ENCODE results near the gene CNFN. TPM values are rescaled to one million over a fixed set of nuclear protein-coding genes. Genes with fewer than 3 reads are reported as not detected.

The CNFN gene
- total RNA-seq, 4 donors from 2014 or later = 2.7 TPM; not detected in 3

DNA sequence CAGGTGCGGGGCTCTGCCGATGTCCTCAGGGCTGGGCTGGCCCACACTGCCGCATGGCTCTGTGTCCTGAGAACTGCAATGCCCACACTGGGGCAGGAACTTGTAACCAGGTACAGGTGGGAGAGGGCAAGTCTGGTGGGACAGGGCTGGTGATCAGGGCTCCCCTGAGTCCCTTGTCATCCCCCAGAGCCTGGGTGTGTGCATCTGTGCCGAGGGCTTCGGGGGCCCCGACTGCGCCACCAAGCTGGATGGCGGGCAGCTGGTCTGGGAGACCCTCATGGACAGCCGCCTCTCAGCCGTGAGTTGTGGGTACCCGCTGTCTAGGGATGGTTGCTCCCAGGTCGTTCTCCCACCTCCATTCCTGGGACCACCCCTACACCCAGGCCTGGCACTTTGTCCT is 34.2 kb downstream of the CNFN start:
- 99% methylated on average over 11 of the region's 12 CpGs; no CpG with 5 or more reads in 1 of the 2 donors for WGBS, 2 donors (ENCODE audit: low coverage in 1 of 2)
- Histone ChIP-seq H3K36me3 (no peaks in the 10 kb centered on the region), H3K9me3 (no peaks in the 10 kb centered on the region), H3K4me3 (no peak overlapping the region), H3K4me1 (no peaks in the 10 kb centered on the region), H3K27ac (no peak overlapping the region), H3K27me3 (no peaks in the 10 kb centered on the region)
- DNase-seq = no peak
- in situ Hi-C loops (cut with MboI; ENCODE audit: low pct_ligation_motif_present in 1 of 4, low pct_unique_long_range_greater_than_20kb in 1 of 4, low sequenced_read_pairs in 3 of 4) (no loop called here), intact Hi-C loops (cut with DNase I; ENCODE audit: low total_unique reads) (no loop called here)
- no peak for TF ChIP-seq EP300 (IDR thresholded peaks at IDR 0.05; ENCODE audit: low read depth)
- TF ChIP-seq, protein P1, sequence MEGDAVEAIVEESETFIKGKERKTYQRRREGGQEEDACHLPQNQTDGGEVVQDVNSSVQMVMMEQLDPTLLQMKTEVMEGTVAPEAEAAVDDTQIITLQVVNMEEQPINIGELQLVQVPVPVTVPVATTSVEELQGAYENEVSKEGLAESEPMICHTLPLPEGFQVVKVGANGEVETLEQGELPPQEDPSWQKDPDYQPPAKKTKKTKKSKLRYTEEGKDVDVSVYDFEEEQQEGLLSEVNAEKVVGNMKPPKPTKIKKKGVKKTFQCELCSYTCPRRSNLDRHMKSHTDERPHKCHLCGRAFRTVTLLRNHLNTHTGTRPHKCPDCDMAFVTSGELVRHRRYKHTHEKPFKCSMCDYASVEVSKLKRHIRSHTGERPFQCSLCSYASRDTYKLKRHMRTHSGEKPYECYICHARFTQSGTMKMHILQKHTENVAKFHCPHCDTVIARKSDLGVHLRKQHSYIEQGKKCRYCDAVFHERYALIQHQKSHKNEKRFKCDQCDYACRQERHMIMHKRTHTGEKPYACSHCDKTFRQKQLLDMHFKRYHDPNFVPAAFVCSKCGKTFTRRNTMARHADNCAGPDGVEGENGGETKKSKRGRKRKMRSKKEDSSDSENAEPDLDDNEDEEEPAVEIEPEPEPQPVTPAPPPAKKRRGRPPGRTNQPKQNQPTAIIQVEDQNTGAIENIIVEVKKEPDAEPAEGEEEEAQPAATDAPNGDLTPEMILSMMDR (IDR thresholded peaks at IDR 0.05) = no peak
- TF ChIP-seq POLR2A (IDR thresholded peaks at IDR 0.05) = no peak

DNA sequence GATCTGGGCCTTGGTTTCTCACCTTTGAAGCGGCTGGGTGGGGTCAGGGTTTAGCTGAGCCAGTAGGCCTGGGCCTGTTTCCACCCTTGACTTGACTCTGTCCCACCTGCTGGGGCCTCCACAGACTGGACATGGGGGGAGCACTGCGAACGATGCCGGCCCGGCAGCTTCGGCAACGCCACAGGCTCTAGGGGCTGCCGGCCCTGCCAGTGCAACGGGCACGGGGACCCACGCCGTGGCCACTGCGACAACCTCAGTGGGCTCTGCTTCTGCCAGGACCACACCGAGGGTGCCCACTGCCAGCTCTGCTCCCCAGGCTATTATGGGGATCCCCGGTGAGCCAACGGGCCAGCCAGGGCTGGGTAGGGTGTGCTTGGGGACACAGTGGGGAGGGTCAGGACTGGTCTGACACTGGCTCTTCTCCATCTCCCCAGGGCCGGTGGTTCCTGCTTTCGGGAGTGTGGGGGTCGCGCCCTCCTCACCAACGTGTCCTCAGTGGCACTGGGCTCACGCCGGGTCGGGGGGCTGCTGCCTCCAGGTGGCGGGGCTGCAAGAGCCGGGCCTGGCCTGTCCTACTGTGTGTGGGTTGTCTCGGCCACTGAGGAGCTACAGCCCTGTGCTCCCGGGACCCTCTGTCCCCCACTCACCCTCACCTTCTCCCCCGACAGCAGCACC is 36.6 kb downstream of the CNFN start:
- no peak for DNase-seq
- intact Hi-C loops (cut with DNase I; ENCODE audit: low total_unique reads) = no loop called here
- 96% methylated on average over 14 of the region's 29 CpGs; no CpG with 5 or more reads in 1 of the 2 donors for WGBS, 2 donors (ENCODE audit: low coverage in 1 of 2)

DNA sequence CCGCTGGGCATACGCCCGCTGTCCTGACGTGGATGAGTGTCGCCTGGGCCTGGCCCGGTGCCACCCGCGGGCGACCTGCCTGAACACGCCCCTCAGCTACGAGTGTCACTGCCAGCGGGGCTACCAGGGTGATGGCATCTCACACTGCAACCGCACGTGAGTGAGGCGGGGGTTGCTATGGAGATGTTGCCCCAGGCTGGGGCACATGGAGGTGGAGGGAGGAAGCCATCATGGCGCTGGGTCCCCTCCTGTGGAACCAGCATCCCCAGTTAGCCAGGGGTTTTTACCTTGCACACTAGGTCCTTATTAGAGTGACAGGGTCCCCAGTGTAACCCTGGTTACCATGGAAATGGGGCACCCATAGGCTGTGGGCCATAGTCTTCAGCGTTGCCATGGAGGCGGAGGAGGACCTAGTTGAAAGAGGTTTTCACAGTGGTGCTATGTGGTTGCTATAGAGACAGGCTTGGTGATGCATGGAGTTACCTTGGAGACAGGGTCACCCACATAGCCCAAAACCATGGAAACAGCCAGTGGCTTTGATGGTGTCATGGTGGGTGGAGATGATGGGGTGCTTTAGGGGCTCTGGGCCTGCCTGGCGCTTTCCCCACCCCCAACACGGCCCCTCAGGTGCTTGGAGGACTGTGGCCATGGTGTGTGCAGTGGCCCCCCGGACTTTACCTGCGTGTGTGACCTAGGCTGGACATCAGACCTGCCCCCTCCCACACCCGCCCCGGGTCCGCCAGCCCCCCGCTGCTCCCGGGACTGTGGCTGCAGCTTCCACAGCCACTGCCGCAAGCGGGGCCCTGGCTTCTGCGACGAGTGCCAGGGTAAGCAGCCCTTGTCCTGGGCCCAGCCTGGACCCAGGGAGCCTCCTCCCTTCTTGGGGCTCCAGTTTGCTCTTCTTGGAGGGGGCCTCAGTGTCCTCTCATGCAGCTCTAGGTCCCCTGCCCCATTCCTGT is 37.5 kb downstream of the CNFN start:
- no peaks in the 10 kb centered on the region for H3K4me1 ChIP-seq
- in situ Hi-C loops (cut with MboI; ENCODE audit: low pct_ligation_motif_present in 1 of 4, low pct_unique_long_range_greater_than_20kb in 1 of 4, low sequenced_read_pairs in 3 of 4) (no loop called here), intact Hi-C loops (cut with DNase I; ENCODE audit: low total_unique reads) (no loop called here)
- DNase-seq = no peak
- H3K4me3 ChIP-seq = no peak overlapping the region
- 91% methylated on average over 29 of the region's 31 CpGs; no CpG with 5 or more reads in 1 of the 2 donors for WGBS, 2 donors (ENCODE audit: low coverage in 1 of 2)
- no peaks in the 10 kb centered on the region for H3K27me3 ChIP-seq
- no peaks in the 10 kb centered on the region for H3K36me3 ChIP-seq
- H3K9me3 ChIP-seq = no peaks in the 10 kb centered on the region
- TF ChIP-seq POLR2AphosphoS5 (IDR thresholded peaks at IDR 0.05) (no peak), POLR2A (IDR thresholded peaks at IDR 0.05) (no peak), EP300 (IDR thresholded peaks at IDR 0.05; ENCODE audit: low read depth) (no peak)
- TF ChIP-seq, protein P1 (IDR thresholded peaks at IDR 0.05) = no peak
- no peak overlapping the region for H3K27ac ChIP-seq

More for the DNA sequence above, 36.6 kb downstream of the CNFN start:
- Histone ChIP-seq H3K4me3 (no peak overlapping the region), H3K27me3 (no peaks in the 10 kb centered on the region), H3K4me1 (no peaks in the 10 kb centered on the region), H3K27ac (no peak overlapping the region), H3K9me3 (no peaks in the 10 kb centered on the region), H3K36me3 (no peaks in the 10 kb centered on the region)
- TF ChIP-seq, protein P1 (IDR thresholded peaks at IDR 0.05) = no peak
- TF ChIP-seq POLR2AphosphoS5 (IDR thresholded peaks at IDR 0.05) (no peak), EP300 (IDR thresholded peaks at IDR 0.05; ENCODE audit: low read depth) (no peak), POLR2A (IDR thresholded peaks at IDR 0.05) (no peak)
- in situ Hi-C loops (cut with MboI; ENCODE audit: low pct_ligation_motif_present in 1 of 4, low pct_unique_long_range_greater_than_20kb in 1 of 4, low sequenced_read_pairs in 3 of 4) = no loop called here

DNA sequence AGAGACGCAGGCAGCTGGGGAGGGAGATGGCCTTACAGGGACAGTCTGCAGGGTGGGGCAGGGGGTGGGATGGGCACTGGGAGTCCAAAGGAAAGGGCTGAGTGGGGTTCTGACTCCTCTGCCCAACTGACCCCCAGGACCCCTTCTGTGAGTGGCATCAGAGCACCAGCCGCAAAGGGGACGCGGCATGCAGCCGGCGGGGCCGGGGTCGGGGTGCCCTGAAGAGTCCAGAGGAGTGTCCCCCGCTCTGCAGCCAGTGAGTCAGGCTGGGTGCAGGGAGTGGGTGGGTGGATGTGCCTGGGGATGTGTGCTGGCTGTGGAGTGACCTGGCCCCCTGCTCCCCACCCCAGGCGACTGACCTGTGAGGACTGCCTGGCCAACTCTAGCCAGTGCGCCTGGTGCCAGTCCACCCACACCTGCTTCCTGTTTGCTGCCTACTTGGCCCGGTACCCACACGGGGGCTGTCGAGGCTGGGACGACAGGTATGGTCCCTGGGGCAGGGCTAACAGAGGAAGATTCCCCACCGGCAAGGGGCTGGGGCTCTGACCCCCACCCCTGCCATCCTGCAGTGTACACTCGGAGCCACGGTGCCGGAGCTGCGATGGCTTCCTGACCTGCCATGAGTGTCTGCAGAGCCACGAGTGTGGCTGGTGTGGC is 38.9 kb downstream of the CNFN start:
- Histone ChIP-seq H3K4me3 (no peak overlapping the region), H3K36me3 (no peaks in the 10 kb centered on the region), H3K9me3 (no peaks in the 10 kb centered on the region), H3K27me3 (no peaks in the 10 kb centered on the region), H3K4me1 (no peaks in the 10 kb centered on the region), H3K27ac (no peak overlapping the region)
- TF ChIP-seq EP300 (IDR thresholded peaks at IDR 0.05; ENCODE audit: low read depth) (no peak), POLR2A (IDR thresholded peaks at IDR 0.05) (no peak), POLR2AphosphoS5 (IDR thresholded peaks at IDR 0.05) (no peak)
- TF ChIP-seq, protein P1 (IDR thresholded peaks at IDR 0.05) = no peak
- no peak for DNase-seq
- intact Hi-C loops (cut with DNase I; ENCODE audit: low total_unique reads) = no loop called here
- WGBS, 2 donors (ENCODE audit: low coverage in 1 of 2) = 89 to 100% methylated on average over 1 to 19 of the region's 21 CpGs
- in situ Hi-C loops (cut with MboI; ENCODE audit: low pct_ligation_motif_present in 1 of 4, low pct_unique_long_range_greater_than_20kb in 1 of 4, low sequenced_read_pairs in 3 of 4) = no loop called here

All from transverse colon (tissue), 4 donors.